SK-N-SH (cell line): Measurements from ENCODE around the gene SLCO4A1. TPM values are rescaled to one million over a fixed set of nuclear protein-coding genes. Genes with fewer than 3 reads are reported as not detected.

Source experiments
- CTCF ChIA-PET: fragments of 300-600, 350-600 bp; formaldehyde crosslinking; extraction: SDS; loops from one replicate; lab custom pipeline; 2021; lab: Yijun Ruan, JAX
- POLR2A ChIA-PET: fragments of 350-600 bp; sonication (Branson Sonifier 250); formaldehyde crosslinking; extraction: SDS; loops from one replicate; lab custom pipeline; 2020; ENCODE audit warnings: antibody characterized with exemption, inconsistent platforms; lab: Yijun Ruan, JAX
- DNase-seq: peaks from one replicate; pipeline ENCODE4 v3.0.0; 2012
- H2AFZ ChIP-seq: fragments of 200-600 bp; sonication (generic); 2 replicates; pipeline ENCODE4 v1.8.1; 2016; ENCODE audit warnings: antibody characterized with exemption, mild to moderate bottlenecking, low read depth
- H3F3A ChIP-seq: fragments of 200-600 bp; sonication (generic); replicated peaks from 2 replicates; pipeline ENCODE3; 2016; ENCODE audit warnings: antibody characterized with exemption, mild to moderate bottlenecking; ENCODE audit not compliant: insufficient read depth
- H3K27ac ChIP-seq, 2 experiments: fragments of 200-500 bp in 1 of 2; fragments of 200-600 bp in 1 of 2; sonication (Bioruptor generic) in 1 of 2; sonication (generic), shearing (Covaris generic) in 1 of 2; 2 replicates each; pipeline versions ENCODE4 v1.5.1 to v1.6.1; 2014 to 2016; ENCODE audit warnings: low read depth in 2 of 2, inconsistent platforms in 1 of 2, low read length in 1 of 2, mild to moderate bottlenecking in 1 of 2, mixed read lengths in 1 of 2
- H3K27me3 ChIP-seq: fragments of 200-600 bp; sonication (generic), shearing (Covaris generic); 2 replicates; pipeline ENCODE4 v1.6.1; 2016; ENCODE audit warnings: mixed run types; ENCODE audit not compliant: insufficient read depth
- H3K36me3 ChIP-seq, 2 experiments: fragments of 200-500 bp in 1 of 2; fragments of 200-600 bp in 1 of 2; sonication (Bioruptor generic) in 1 of 2; sonication (generic) in 1 of 2; replicated peaks in 1 of 2; 2 replicates each; pipeline versions ENCODE3 to v1.5.1; 2014 to 2016; ENCODE audit warnings: low read length in 1 of 2, mild to moderate bottlenecking in 1 of 2; ENCODE audit not compliant: insufficient read depth in 2 of 2, control insufficient read depth in 1 of 2
- H3K4me1 ChIP-seq, 2 experiments: fragments of 200-500 bp in 1 of 2; fragments of 200-600 bp in 1 of 2; sonication (Bioruptor generic) in 1 of 2; sonication (generic), shearing (Covaris generic) in 1 of 2; 2 replicates each; pipeline versions ENCODE4 v1.5.1 to v1.6.1; 2014 to 2016; ENCODE audit warnings: low read depth in 1 of 2, low read length in 1 of 2, mixed run types in 1 of 2; ENCODE audit not compliant: insufficient read depth in 2 of 2, control insufficient read depth in 1 of 2
- H3K4me2 ChIP-seq: fragments of 200-600 bp; sonication (generic), shearing (Covaris generic); 2 replicates; pipeline ENCODE4 v1.6.1; 2017; ENCODE audit warnings: mixed run types
- H3K4me3 ChIP-seq, 2 experiments: fragments of 200-500 bp in 1 of 2; fragments of 200-600 bp in 1 of 2; sonication (Bioruptor generic) in 1 of 2; sonication (generic), shearing (Covaris generic) in 1 of 2; 2 replicates each; pipeline versions ENCODE4 v1.5.1 to v1.8.1; 2014 to 2016; ENCODE audit warnings: low read depth in 2 of 2, inconsistent platforms in 1 of 2, low read length in 1 of 2, mild to moderate bottlenecking in 1 of 2, mixed read lengths in 1 of 2, moderate library complexity in 1 of 2
- H3K79me2 ChIP-seq: fragments of 200-600 bp; sonication (generic); 2 replicates; pipeline ENCODE4 v1.8.1; 2017; ENCODE audit warnings: mild to moderate bottlenecking; ENCODE audit not compliant: insufficient read depth
- H3K9ac ChIP-seq: fragments of 200-600 bp; sonication (generic); 2 replicates; pipeline ENCODE4 v1.6.1; 2017; ENCODE audit warnings: mixed run types
- H3K9me2 ChIP-seq: fragments of 200-600 bp; sonication (generic); 2 replicates; pipeline ENCODE4 v1.6.1; 2017; ENCODE audit warnings: mixed run types
- H3K9me3 ChIP-seq: fragments of 200-600 bp; sonication (generic); 2 replicates; pipeline ENCODE4 v1.6.1; 2017; ENCODE audit warnings: mixed run types, mild to moderate bottlenecking, moderate library complexity
- H4K20me1 ChIP-seq: fragments of 200-600 bp; sonication (generic); 2 replicates; pipeline ENCODE4 v1.6.1; 2017; ENCODE audit warnings: mild to moderate bottlenecking, mixed run types; ENCODE audit not compliant: insufficient read depth
- ELF1 ChIP-seq: IDR thresholded peaks from 2 replicates; pipeline ENCODE4 v1.4.0; 2012
- EP300 ChIP-seq, 2 experiments: IDR thresholded peaks; 2 replicates each; pipeline versions ENCODE4 v1.4.0 to v1.6.1; 2012; ENCODE audit warnings: borderline replicate concordance in 1 of 2, low read depth in 1 of 2, low read length in 1 of 2
- FOSL2 ChIP-seq: IDR thresholded peaks from 2 replicates; pipeline ENCODE4 v1.4.0; 2012; ENCODE audit warnings: low read depth, mild to moderate bottlenecking, moderate library complexity, borderline replicate concordance
- FOXJ3 ChIP-seq: sonication (generic); formaldehyde crosslinking; IDR thresholded peaks from 2 replicates; pipeline ENCODE4 v1.5.1; 2020; ENCODE audit warnings: mild to moderate bottlenecking, missing genetic modification reagents
- GABPA ChIP-seq: IDR thresholded peaks from 2 replicates; pipeline ENCODE4 v1.4.0; 2012; ENCODE audit warnings: low read depth, mild to moderate bottlenecking
- GATA2 ChIP-seq: sonication (generic); formaldehyde crosslinking; IDR thresholded peaks from 2 replicates; pipeline ENCODE4 v1.5.0; 2020; ENCODE audit warnings: mild to moderate bottlenecking, missing genetic modification reagents
- JUND ChIP-seq: IDR thresholded peaks from 2 replicates; pipeline ENCODE4 v1.4.0; 2012
- MXI1 ChIP-seq: IDR thresholded peaks from 2 replicates; pipeline ENCODE4 v1.6.1; 2012; ENCODE audit warnings: mild to moderate bottlenecking, low read depth, low read length, improper control_type of control experiment
- NFIC ChIP-seq: IDR thresholded peaks from 2 replicates; pipeline ENCODE4 v1.4.0; 2012; ENCODE audit warnings: borderline replicate concordance
- POLR2AphosphoS5 ChIP-seq: IDR thresholded peaks from 2 replicates; pipeline ENCODE4 v1.6.1; 2012; ENCODE audit warnings: low read depth, low read length
- RCOR1 ChIP-seq: fragments of 150-350 bp; IDR thresholded peaks from 2 replicates; pipeline ENCODE4 v1.6.1; 2017; ENCODE audit warnings: antibody characterized with exemption, low read length
- RFX5 ChIP-seq: IDR thresholded peaks from 2 replicates; pipeline ENCODE4 v1.6.1; 2012; ENCODE audit warnings: mild to moderate bottlenecking, improper control_type of control experiment, low read length
- SIN3A ChIP-seq: IDR thresholded peaks from 2 replicates; pipeline ENCODE4 v1.6.1; 2012; ENCODE audit warnings: low read depth, mild to moderate bottlenecking, low read length, moderate library complexity, borderline replicate concordance
- TAF1 ChIP-seq: IDR thresholded peaks from 2 replicates; pipeline ENCODE4 v1.6.1; 2012; ENCODE audit warnings: low read depth, mild to moderate bottlenecking, low read length, moderate library complexity, borderline replicate concordance
- YY1 ChIP-seq: IDR thresholded peaks from 2 replicates; pipeline ENCODE4 v1.4.0; 2012; ENCODE audit warnings: low read depth, mild to moderate bottlenecking
- WGBS: methylation state at CpG from one replicate; pipeline ENCODE4 v1.1.6; 2017; ENCODE audit warnings: low lambda C conversion rate; 5-methylcytosine and 5-hydroxymethylcytosine counted together
- polyA plus RNA-seq, 3 experiments: library from polyadenylated mRNA; depleted of rRNA; stranded (reverse); fragments of >200 nt; gene quantifications; 2 replicates each; pipeline ENCODE4 v1.2.3, GENCODE V29; 2012
- TF ChIP-seq, protein P1 (sequence below): fragments of 150-350 bp; IDR thresholded peaks from 2 replicates; pipeline ENCODE4 v1.6.1; 2017; ENCODE audit warnings: antibody characterized with exemption, low read length, low read depth, borderline replicate concordance
- TF ChIP-seq, protein P2 (sequence below): IDR thresholded peaks from 2 replicates; pipeline ENCODE4 v1.4.0; 2012; ENCODE audit warnings: low read depth
- TF ChIP-seq, protein P3 (sequence below): IDR thresholded peaks from 2 replicates; pipeline ENCODE4; 2012
- TF ChIP-seq, protein P4 (sequence below): IDR thresholded peaks from 2 replicates; pipeline ENCODE4 v1.6.1; 2012; ENCODE audit warnings: mild to moderate bottlenecking, low read depth, low read length, moderate library complexity
- TF ChIP-seq, protein P5 (sequence below): fragments of 150-350 bp; IDR thresholded peaks from 2 replicates; pipeline ENCODE4 v1.6.1; 2016; ENCODE audit warnings: mild to moderate bottlenecking, low read depth, low read length

The SLCO4A1 gene
- polyA plus RNA-seq, 1 of the 3 experiments (the other 2 are of a cell fraction), result 0.33 TPM

DNA sequence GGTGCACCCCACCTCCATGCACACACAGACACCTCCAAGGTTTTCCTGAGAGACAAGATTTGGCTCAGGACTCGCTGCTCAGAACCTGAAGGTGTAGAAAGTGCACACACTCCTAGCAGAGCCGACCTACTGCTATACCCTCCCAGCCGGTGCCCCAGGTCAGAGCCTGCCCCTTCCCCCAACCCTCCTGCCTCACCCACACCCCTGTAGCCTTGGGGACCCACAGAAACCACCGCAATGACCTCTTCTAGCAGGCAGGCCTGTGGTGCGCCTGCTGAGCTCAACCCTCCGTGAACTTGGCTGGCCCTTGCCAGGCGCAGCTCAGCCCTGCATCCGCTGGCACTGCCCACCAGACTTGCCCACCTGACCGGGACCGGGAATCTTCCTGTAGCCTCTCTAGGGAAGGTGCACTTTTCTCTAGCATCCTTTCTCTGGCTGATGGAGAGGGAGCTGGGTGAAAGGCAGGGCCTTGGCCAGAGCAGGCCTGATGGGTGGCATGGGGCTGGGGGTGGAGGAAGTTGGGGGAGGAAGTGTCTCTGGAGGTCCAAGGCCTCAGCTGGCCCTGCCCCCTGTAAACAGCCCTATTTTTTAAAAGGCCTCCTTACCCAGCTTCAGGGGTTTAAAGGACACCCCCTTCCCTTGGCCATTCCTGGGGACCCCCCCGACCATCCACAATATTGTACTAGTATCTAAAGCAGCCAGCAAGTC lies 36.9 kb upstream of the SLCO4A1 start:
- no peaks in the 10 kb centered on the region for H3K27me3 ChIP-seq
- no peaks in the 10 kb centered on the region for H3K79me2 ChIP-seq
- no peaks in the 10 kb centered on the region for H3K36me3 ChIP-seq
- H3F3A ChIP-seq, result no peaks in the 10 kb centered on the region
- H3K4me1 ChIP-seq, result peaks cover 8 to 17% of the 10 kb centered on the region in 2 experiments; a peak in 3 of 4 replicates
- no peak overlapping the region for H3K4me3 ChIP-seq
- no peak overlapping the region for H3K27ac ChIP-seq
- H4K20me1 ChIP-seq, result no peaks in the 10 kb centered on the region
- no peak overlapping the region for H3K9ac ChIP-seq
- no peaks in the 10 kb centered on the region for H3K9me2 ChIP-seq
- no peak overlapping the region for H2AFZ ChIP-seq
- DNase-seq, result no peak
- H3K9me3 ChIP-seq, result no peaks in the 10 kb centered on the region
- TF ChIP-seq, protein P1, sequence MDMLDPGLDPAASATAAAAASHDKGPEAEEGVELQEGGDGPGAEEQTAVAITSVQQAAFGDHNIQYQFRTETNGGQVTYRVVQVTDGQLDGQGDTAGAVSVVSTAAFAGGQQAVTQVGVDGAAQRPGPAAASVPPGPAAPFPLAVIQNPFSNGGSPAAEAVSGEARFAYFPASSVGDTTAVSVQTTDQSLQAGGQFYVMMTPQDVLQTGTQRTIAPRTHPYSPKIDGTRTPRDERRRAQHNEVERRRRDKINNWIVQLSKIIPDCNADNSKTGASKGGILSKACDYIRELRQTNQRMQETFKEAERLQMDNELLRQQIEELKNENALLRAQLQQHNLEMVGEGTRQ, result no peak
- TF ChIP-seq YY1 (no peak), GATA2 (CRISPR knock-in tag) (no peak), SIN3A (no peak), ELF1 (no peak), JUND (no peak), TAF1 (no peak), EP300 (IDR thresholded peaks at IDR 0.05; ENCODE audit: borderline replicate concordance in 1 of 2, low read depth in 1 of 2, low read length in 1 of 2) (no peak), FOXJ3 (no peak), RCOR1 (no peak), POLR2AphosphoS5 (no peak), NFIC (no peak), GABPA (no peak), RFX5 (no peak), FOSL2 (no peak), MXI1 (no peak)
- TF ChIP-seq, protein P2, sequence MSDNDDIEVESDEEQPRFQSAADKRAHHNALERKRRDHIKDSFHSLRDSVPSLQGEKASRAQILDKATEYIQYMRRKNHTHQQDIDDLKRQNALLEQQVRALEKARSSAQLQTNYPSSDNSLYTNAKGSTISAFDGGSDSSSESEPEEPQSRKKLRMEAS, result no peak
- TF ChIP-seq, protein P3, sequence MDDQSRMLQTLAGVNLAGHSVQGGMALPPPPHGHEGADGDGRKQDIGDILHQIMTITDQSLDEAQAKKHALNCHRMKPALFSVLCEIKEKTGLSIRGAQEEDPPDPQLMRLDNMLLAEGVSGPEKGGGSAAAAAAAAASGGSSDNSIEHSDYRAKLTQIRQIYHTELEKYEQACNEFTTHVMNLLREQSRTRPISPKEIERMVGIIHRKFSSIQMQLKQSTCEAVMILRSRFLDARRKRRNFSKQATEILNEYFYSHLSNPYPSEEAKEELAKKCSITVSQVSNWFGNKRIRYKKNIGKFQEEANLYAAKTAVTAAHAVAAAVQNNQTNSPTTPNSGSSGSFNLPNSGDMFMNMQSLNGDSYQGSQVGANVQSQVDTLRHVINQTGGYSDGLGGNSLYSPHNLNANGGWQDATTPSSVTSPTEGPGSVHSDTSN, result no peak
- TF ChIP-seq, protein P4, sequence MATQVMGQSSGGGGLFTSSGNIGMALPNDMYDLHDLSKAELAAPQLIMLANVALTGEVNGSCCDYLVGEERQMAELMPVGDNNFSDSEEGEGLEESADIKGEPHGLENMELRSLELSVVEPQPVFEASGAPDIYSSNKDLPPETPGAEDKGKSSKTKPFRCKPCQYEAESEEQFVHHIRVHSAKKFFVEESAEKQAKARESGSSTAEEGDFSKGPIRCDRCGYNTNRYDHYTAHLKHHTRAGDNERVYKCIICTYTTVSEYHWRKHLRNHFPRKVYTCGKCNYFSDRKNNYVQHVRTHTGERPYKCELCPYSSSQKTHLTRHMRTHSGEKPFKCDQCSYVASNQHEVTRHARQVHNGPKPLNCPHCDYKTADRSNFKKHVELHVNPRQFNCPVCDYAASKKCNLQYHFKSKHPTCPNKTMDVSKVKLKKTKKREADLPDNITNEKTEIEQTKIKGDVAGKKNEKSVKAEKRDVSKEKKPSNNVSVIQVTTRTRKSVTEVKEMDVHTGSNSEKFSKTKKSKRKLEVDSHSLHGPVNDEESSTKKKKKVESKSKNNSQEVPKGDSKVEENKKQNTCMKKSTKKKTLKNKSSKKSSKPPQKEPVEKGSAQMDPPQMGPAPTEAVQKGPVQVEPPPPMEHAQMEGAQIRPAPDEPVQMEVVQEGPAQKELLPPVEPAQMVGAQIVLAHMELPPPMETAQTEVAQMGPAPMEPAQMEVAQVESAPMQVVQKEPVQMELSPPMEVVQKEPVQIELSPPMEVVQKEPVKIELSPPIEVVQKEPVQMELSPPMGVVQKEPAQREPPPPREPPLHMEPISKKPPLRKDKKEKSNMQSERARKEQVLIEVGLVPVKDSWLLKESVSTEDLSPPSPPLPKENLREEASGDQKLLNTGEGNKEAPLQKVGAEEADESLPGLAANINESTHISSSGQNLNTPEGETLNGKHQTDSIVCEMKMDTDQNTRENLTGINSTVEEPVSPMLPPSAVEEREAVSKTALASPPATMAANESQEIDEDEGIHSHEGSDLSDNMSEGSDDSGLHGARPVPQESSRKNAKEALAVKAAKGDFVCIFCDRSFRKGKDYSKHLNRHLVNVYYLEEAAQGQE, result no peak
- TF ChIP-seq, protein P5, sequence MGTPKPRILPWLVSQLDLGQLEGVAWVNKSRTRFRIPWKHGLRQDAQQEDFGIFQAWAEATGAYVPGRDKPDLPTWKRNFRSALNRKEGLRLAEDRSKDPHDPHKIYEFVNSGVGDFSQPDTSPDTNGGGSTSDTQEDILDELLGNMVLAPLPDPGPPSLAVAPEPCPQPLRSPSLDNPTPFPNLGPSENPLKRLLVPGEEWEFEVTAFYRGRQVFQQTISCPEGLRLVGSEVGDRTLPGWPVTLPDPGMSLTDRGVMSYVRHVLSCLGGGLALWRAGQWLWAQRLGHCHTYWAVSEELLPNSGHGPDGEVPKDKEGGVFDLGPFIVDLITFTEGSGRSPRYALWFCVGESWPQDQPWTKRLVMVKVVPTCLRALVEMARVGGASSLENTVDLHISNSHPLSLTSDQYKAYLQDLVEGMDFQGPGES, result no peak
- POLR2A ChIA-PET, result no interaction called here
- CTCF ChIA-PET, result interaction anchor here (0.7 to 4.6 kb wide), 5 partner anchors 11 to 195 kb away, joined by 3 to 38 read pairs (median 3); no protein-coding TSS in a partner anchor
- H3K4me2 ChIP-seq, result no peak overlapping the region
- WGBS, result 91% methylated on average over 7 of the region's 11 CpGs
